Measurements from ENCODE around the gene THYN1.

The THYN1 gene

DNA sequence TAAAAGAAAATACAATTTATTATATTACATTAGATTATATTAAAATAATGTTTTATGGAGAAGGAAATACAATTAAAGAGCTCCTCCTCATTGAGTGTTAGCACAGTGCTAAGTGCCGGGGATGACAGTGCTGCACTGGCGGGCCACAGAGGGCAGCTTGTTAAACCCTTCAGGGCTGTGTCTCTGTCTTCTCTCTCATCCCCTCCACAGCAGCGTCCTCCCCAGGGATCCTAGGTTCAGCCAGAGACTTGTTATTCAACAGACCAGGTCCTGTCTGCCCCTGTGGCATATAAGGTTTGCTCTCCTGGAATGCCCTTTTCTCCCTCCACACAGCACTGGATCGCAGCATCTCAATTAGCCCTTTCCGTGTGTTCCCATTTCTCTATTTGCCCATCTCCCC, 14.2 kb downstream of the THYN1 start:
- Histone ChIP-seq H3K23ac (ENCODE audit: low read length in 2 of 2) (no peak overlapping the region), H3K27me3 (ENCODE audit: control insufficient read depth in 1 of 2, insufficient read depth in 1 of 2, low read length in 2 of 2) (no peaks in the 10 kb centered on the region), H3K4me3 (ENCODE audit: insufficient read depth in 1 of 2, low read depth in 1 of 2, low read length in 2 of 2) (no peak overlapping the region), H3K18ac (ENCODE audit: low read depth in 1 of 2, low read length in 2 of 2) (no peak overlapping the region), H3K4ac (ENCODE audit: low read depth in 1 of 2, low read length in 2 of 2) (no peak overlapping the region), H3K79me1 (replicated peaks; ENCODE audit: low read length, poor library complexity, severe bottlenecking) (peaks cover 30% of the 10 kb centered on the region), H2AFZ (ENCODE audit: low read depth, low read length) (no peak overlapping the region), H3K4me2 (ENCODE audit: low read length, poor library complexity, severe bottlenecking) (no peak overlapping the region), H3K9me3 (ENCODE audit: control insufficient read depth, low read length) (no peaks in the 10 kb centered on the region), H2BK120ac (ENCODE audit: low read depth, low read length) (no peak overlapping the region), H3K14ac (ENCODE audit: low read length in 2 of 2) (no peak overlapping the region), H3K4me1 (ENCODE audit: control insufficient read depth, insufficient read depth, low read depth, low read length) (no peaks in the 10 kb centered on the region), H3K36me3 (ENCODE audit: control insufficient read depth in 1 of 2, insufficient read depth in 2 of 2, low read depth in 1 of 2, low read length in 2 of 2) (peaks cover 48 to 77% of the 10 kb centered on the region in 2 experiments), H3K9ac (ENCODE audit: low read length) (no peak overlapping the region), H2BK15ac (ENCODE audit: low read depth, poor library complexity, severe bottlenecking) (no peak overlapping the region), H4K8ac (ENCODE audit: low read length) (no peak overlapping the region), H3K27ac (ENCODE audit: low read length, poor library complexity, severe bottlenecking) (no peak overlapping the region), H4K91ac (ENCODE audit: low read length) (no peak overlapping the region), H2AK5ac (ENCODE audit: low read length, severe bottlenecking) (no peak overlapping the region), H2BK12ac (ENCODE audit: low read length in 2 of 2) (no peak overlapping the region), H2BK5ac (ENCODE audit: low read depth, low read length, poor library complexity, severe bottlenecking) (no peak overlapping the region)
- DNase-seq, result no peak
- 95% methylated on average over 5 of the region's 5 CpGs for WGBS

DNA sequence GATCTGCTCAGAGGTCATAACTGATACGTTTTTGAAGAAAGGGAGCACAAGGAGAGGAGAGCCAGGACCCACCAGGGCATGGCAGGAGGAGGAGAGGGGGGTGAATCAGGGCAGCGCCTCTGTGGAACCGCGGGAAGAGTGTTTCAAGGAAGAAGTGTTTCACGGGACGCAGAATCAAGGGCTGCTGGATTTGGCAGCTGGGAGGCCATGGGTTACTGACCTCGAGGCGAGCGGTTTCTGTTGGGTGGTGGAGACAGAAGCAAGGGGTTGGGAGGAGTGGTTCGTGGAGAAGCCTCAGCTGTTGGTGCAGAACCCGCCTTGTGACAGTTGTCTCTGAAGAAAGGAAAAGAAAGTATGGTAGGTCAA, 15.6 kb downstream of the THYN1 start:
- WGBS, result 77% methylated on average over 11 of the region's 11 CpGs

DNA sequence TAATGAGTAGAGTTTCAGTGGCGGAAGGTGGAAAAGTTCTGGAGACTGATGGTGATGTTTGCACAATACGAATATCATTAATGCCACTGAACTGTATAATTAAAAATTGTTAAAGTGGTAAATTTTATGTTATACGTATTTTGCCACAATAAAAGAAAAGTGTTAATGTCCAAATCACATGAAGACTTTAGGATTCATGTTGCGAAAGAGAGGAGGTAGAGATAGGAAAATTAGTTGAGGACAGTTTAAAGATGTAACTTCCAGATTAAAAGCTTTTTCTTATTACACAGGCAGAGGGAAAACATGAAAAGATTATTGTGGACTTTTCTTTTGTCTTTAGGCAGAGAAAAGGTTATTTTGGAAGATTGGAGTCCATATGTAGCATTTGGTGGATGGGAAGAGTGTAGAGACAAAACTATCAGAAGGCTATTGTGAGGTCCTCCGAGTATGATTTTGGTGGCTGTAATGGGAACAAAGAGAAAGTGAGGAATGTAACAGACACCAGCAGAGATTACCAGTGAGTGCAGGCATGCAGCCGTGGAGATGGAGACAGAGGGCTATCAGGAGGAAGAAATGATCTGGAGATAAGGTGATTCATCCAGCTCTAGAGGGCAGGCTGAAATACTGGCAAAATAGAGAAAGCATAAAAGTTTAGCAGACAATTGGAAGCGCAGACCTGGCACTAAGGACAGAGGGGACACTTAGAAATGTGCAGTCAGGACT, 16.2 kb downstream of the THYN1 start:
- H3K9ac ChIP-seq (ENCODE audit: low read length), result no peak overlapping the region
- no peak overlapping the region for H3K27ac ChIP-seq (ENCODE audit: low read length, poor library complexity, severe bottlenecking)
- H4K8ac ChIP-seq (ENCODE audit: low read length), result no peak overlapping the region
- H3K4ac ChIP-seq (ENCODE audit: low read depth in 1 of 2, low read length in 2 of 2), result no peak overlapping the region
- no peak overlapping the region for H3K4me3 ChIP-seq (ENCODE audit: insufficient read depth in 1 of 2, low read depth in 1 of 2, low read length in 2 of 2)
- no peak overlapping the region for H3K23ac ChIP-seq (ENCODE audit: low read length in 2 of 2)
- H2AK5ac ChIP-seq (ENCODE audit: low read length, severe bottlenecking), result no peak overlapping the region
- H3K14ac ChIP-seq (ENCODE audit: low read length in 2 of 2), result no peak overlapping the region
- no peaks in the 10 kb centered on the region for H3K9me3 ChIP-seq (ENCODE audit: control insufficient read depth, low read length)
- no peaks in the 10 kb centered on the region for H3K27me3 ChIP-seq (ENCODE audit: control insufficient read depth in 1 of 2, insufficient read depth in 1 of 2, low read length in 2 of 2)
- peaks cover 2% of the 10 kb centered on the region for H3K4me1 ChIP-seq (ENCODE audit: control insufficient read depth, insufficient read depth, low read depth, low read length)
- peaks cover 30 to 60% of the 10 kb centered on the region in 2 experiments for H3K36me3 ChIP-seq (ENCODE audit: control insufficient read depth in 1 of 2, insufficient read depth in 2 of 2, low read depth in 1 of 2, low read length in 2 of 2)
- no peak overlapping the region for H2AFZ ChIP-seq (ENCODE audit: low read depth, low read length)
- 74% methylated on average over 6 of the region's 7 CpGs for WGBS
- no peak overlapping the region for H2BK120ac ChIP-seq (ENCODE audit: low read depth, low read length)
- no peak for DNase-seq
- H2BK15ac ChIP-seq (ENCODE audit: low read depth, poor library complexity, severe bottlenecking), result no peak overlapping the region
- no peak overlapping the region for H4K91ac ChIP-seq (ENCODE audit: low read length)
- no peak overlapping the region for H3K4me2 ChIP-seq (ENCODE audit: low read length, poor library complexity, severe bottlenecking)
- H3K18ac ChIP-seq (ENCODE audit: low read depth in 1 of 2, low read length in 2 of 2), result no peak overlapping the region
- H2BK12ac ChIP-seq (ENCODE audit: low read length in 2 of 2), result no peak overlapping the region
- peaks cover 39% of the 10 kb centered on the region for H3K79me1 ChIP-seq (replicated peaks; ENCODE audit: low read length, poor library complexity, severe bottlenecking)
- no peak overlapping the region for H2BK5ac ChIP-seq (ENCODE audit: low read depth, low read length, poor library complexity, severe bottlenecking)

More for the DNA sequence above, 15.6 kb downstream of the THYN1 start:
- Histone ChIP-seq H4K8ac (ENCODE audit: low read length) (no peak overlapping the region), H2BK15ac (ENCODE audit: low read depth, poor library complexity, severe bottlenecking) (no peak overlapping the region), H2BK12ac (ENCODE audit: low read length in 2 of 2) (no peak overlapping the region), H3K9ac (ENCODE audit: low read length) (no peak overlapping the region), H3K79me1 (replicated peaks; ENCODE audit: low read length, poor library complexity, severe bottlenecking) (peaks cover 38% of the 10 kb centered on the region), H2AK5ac (ENCODE audit: low read length, severe bottlenecking) (no peak overlapping the region), H3K4me2 (ENCODE audit: low read length, poor library complexity, severe bottlenecking) (no peak overlapping the region), H2BK120ac (ENCODE audit: low read depth, low read length) (no peak overlapping the region), H3K4me1 (ENCODE audit: control insufficient read depth, insufficient read depth, low read depth, low read length) (no peaks in the 10 kb centered on the region), H3K18ac (ENCODE audit: low read depth in 1 of 2, low read length in 2 of 2) (no peak overlapping the region), H3K27ac (ENCODE audit: low read length, poor library complexity, severe bottlenecking) (no peak overlapping the region), H3K14ac (ENCODE audit: low read length in 2 of 2) (no peak overlapping the region), H3K23ac (ENCODE audit: low read length in 2 of 2) (no peak overlapping the region), H3K36me3 (ENCODE audit: control insufficient read depth in 1 of 2, insufficient read depth in 2 of 2, low read depth in 1 of 2, low read length in 2 of 2) (peaks cover 34 to 62% of the 10 kb centered on the region in 2 experiments), H3K9me3 (ENCODE audit: control insufficient read depth, low read length) (no peaks in the 10 kb centered on the region), H3K4ac (ENCODE audit: low read depth in 1 of 2, low read length in 2 of 2) (no peak overlapping the region), H4K91ac (ENCODE audit: low read length) (no peak overlapping the region), H3K4me3 (ENCODE audit: insufficient read depth in 1 of 2, low read depth in 1 of 2, low read length in 2 of 2) (no peak overlapping the region), H2BK5ac (ENCODE audit: low read depth, low read length, poor library complexity, severe bottlenecking) (no peak overlapping the region), H3K27me3 (ENCODE audit: control insufficient read depth in 1 of 2, insufficient read depth in 1 of 2, low read length in 2 of 2) (no peaks in the 10 kb centered on the region), H2AFZ (ENCODE audit: low read depth, low read length) (no peak overlapping the region)
- no peak for DNase-seq

DNA sequence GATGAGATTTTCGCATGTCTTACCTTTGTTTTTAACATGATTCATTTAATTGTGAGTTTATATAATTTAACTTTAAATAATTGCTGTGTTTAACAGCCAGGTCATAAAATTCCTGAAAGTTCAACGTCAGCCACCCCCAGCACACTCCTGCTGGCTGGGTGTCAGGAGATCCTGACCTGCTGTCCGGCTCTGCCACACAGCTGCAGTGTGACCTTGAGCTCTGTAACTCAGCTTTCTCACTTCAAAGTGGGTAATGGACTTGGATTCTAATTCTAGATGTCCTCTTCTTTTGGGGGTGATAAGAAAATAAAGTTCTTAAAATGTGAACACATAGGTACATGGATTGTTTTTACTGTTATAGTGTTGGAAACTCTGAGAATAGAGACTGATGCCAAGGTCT, 17.8 kb downstream of the THYN1 start:
- H3K36me3 ChIP-seq (ENCODE audit: control insufficient read depth in 1 of 2, insufficient read depth in 2 of 2, low read depth in 1 of 2, low read length in 2 of 2), result peaks cover 17 to 47% of the 10 kb centered on the region in 2 experiments
- no peak overlapping the region for H2AK5ac ChIP-seq (ENCODE audit: low read length, severe bottlenecking)
- no peak overlapping the region for H2BK120ac ChIP-seq (ENCODE audit: low read depth, low read length)

More for the DNA sequence above, 17.8 kb downstream of the THYN1 start:
- no peak overlapping the region for H3K4me2 ChIP-seq (ENCODE audit: low read length, poor library complexity, severe bottlenecking)
- peaks cover 2% of the 10 kb centered on the region for H3K4me1 ChIP-seq (ENCODE audit: control insufficient read depth, insufficient read depth, low read depth, low read length)
- no peak overlapping the region for H4K91ac ChIP-seq (ENCODE audit: low read length)
- H2BK15ac ChIP-seq (ENCODE audit: low read depth, poor library complexity, severe bottlenecking), result no peak overlapping the region
- no peak overlapping the region for H2BK5ac ChIP-seq (ENCODE audit: low read depth, low read length, poor library complexity, severe bottlenecking)
- H2BK12ac ChIP-seq (ENCODE audit: low read length in 2 of 2), result no peak overlapping the region
- DNase-seq, result no peak
- H3K14ac ChIP-seq (ENCODE audit: low read length in 2 of 2), result no peak overlapping the region
- H3K27me3 ChIP-seq (ENCODE audit: control insufficient read depth in 1 of 2, insufficient read depth in 1 of 2, low read length in 2 of 2), result no peaks in the 10 kb centered on the region
- H2AFZ ChIP-seq (ENCODE audit: low read depth, low read length), result no peak overlapping the region
- no peak overlapping the region for H4K8ac ChIP-seq (ENCODE audit: low read length)
- H3K23ac ChIP-seq (ENCODE audit: low read length in 2 of 2), result no peak overlapping the region
- no peak overlapping the region for H3K9ac ChIP-seq (ENCODE audit: low read length)
- no peak overlapping the region for H3K4me3 ChIP-seq (ENCODE audit: insufficient read depth in 1 of 2, low read depth in 1 of 2, low read length in 2 of 2)
- H3K9me3 ChIP-seq (ENCODE audit: control insufficient read depth, low read length), result no peaks in the 10 kb centered on the region
- no peak overlapping the region for H3K27ac ChIP-seq (ENCODE audit: low read length, poor library complexity, severe bottlenecking)
- 94% methylated on average over 2 of the region's 3 CpGs for WGBS
- no peak overlapping the region for H3K4ac ChIP-seq (ENCODE audit: low read depth in 1 of 2, low read length in 2 of 2)
- no peak overlapping the region for H3K18ac ChIP-seq (ENCODE audit: low read depth in 1 of 2, low read length in 2 of 2)
- H3K79me1 ChIP-seq (replicated peaks; ENCODE audit: low read length, poor library complexity, severe bottlenecking), result peaks cover 42% of the 10 kb centered on the region

Measured in mesenchymal stem cell (in vitro differentiated cells and primary cell).